ENCODE data around the gene CCDC78. TPM values are rescaled to one million over a fixed set of nuclear protein-coding genes. Genes with fewer than 3 reads are reported as not detected.

Gene CCDC78
- total RNA-seq, 1 experiment from 2014 or later = 3.5 TPM

DNA sequence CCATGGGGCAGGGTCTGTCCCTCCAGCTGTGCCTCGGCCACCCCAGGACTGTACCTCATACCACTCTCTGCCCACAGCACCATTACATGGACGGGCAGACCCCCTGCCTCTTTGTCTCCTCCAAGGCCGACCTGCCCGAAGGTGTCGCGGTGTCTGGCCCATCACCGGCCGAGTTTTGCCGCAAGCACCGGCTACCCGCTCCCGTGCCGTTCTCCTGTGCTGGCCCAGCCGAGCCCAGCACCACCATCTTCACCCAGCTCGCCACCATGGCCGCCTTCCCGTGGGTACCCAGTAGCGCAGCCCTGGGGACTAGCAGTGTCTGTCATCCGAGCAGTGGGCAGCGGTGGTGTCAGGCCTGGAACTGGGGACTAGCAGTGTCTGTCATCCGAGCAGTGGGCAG, 53.4 kb downstream of the CCDC78 start:
- no peaks in the 10 kb centered on the region for H3K4me1 Mint-ChIP-seq (ENCODE audit: low read depth, unreplicated experiment)
- Histone ChIP-seq H3K36me3 (ENCODE audit: control insufficient read depth, insufficient read depth, low read length) (peaks cover 5% of the 10 kb centered on the region), H3K4me3 (ENCODE audit: low read depth, low read length) (no peak overlapping the region), H3K9me3 (no peaks in the 10 kb centered on the region), H3K4me1 (no peaks in the 10 kb centered on the region; the same call in 1 of the 2 replicates), H3K27me3 (replicated peaks; ENCODE audit: control insufficient read depth, insufficient read depth, low read length) (no peaks in the 10 kb centered on the region)
- H3K9me3 Mint-ChIP-seq (ENCODE audit: unreplicated experiment) = no peaks in the 10 kb centered on the region
- no peak overlapping the region for H3K27ac Mint-ChIP-seq (ENCODE audit: unreplicated experiment)
- no peaks in the 10 kb centered on the region for H3K27me3 Mint-ChIP-seq (ENCODE audit: insufficient read depth, unreplicated experiment)
- H3K4me3 Mint-ChIP-seq (ENCODE audit: unreplicated experiment) = no peak overlapping the region
- DNase-seq = no peak
- ChIA-PET POLR2A (no interaction called here), CTCF (no interaction called here)
- TF ChIP-seq, protein P1, sequence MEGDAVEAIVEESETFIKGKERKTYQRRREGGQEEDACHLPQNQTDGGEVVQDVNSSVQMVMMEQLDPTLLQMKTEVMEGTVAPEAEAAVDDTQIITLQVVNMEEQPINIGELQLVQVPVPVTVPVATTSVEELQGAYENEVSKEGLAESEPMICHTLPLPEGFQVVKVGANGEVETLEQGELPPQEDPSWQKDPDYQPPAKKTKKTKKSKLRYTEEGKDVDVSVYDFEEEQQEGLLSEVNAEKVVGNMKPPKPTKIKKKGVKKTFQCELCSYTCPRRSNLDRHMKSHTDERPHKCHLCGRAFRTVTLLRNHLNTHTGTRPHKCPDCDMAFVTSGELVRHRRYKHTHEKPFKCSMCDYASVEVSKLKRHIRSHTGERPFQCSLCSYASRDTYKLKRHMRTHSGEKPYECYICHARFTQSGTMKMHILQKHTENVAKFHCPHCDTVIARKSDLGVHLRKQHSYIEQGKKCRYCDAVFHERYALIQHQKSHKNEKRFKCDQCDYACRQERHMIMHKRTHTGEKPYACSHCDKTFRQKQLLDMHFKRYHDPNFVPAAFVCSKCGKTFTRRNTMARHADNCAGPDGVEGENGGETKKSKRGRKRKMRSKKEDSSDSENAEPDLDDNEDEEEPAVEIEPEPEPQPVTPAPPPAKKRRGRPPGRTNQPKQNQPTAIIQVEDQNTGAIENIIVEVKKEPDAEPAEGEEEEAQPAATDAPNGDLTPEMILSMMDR (IDR thresholded peaks at IDR 0.05; ENCODE audit: insufficient read depth in 1 of 2, low read depth in 1 of 2, low read length in 1 of 2, severe bottlenecking in 1 of 2, unreplicated experiment in 1 of 2) = no peak
- BruUV-seq (replicated peaks) = no TSS peak
- intact Hi-C loops (cut with micrococcal nuclease; ENCODE audit: unreplicated experiment) = no loop called here
- H3K36me3 Mint-ChIP-seq (ENCODE audit: insufficient read depth, unreplicated experiment) = peaks cover 17% of the 10 kb centered on the region

Small RNA genes lying within 50 kb of the gene (microRNA-seq; reads per million reads assigned to microRNA genes)
- not detected for gene MIR662

Other genes starting within 250 kb of the CCDC78 start
- 85.3 and 87.9 TPM in 2 replicates for gene CAPN15, start 198.7 kb downstream of the CCDC78 start, total RNA-seq (2022)
- gene PRR35, start 166.0 kb downstream of the CCDC78 start, total RNA-seq (2022) = 0.14 TPM in 1 of 2 replicates, not detected in the other
- gene NHLRC4, start 159.4 kb downstream of the CCDC78 start, total RNA-seq (2022) = not detected in 2 replicates
- 45.3 and 45.8 TPM in 2 replicates for gene PIGQ, start 156.5 kb downstream of the CCDC78 start, total RNA-seq (2022)
- gene RAB40C, start 136.4 kb downstream of the CCDC78 start, total RNA-seq (2022) = 18.7 and 19.1 TPM in 2 replicates
- 0.39 and 0.54 TPM in 2 replicates for gene WFIKKN1, start 95.5 kb downstream of the CCDC78 start, total RNA-seq (2022)
- 67.1 and 67.4 TPM in 2 replicates for gene METTL26, start 90.1 kb downstream of the CCDC78 start, total RNA-seq (2022)
- 33.0 and 40.7 TPM in 2 replicates for gene MCRIP2, start 84.6 kb downstream of the CCDC78 start, total RNA-seq (2022)
- 57.8 and 60.9 TPM in 2 replicates for gene WDR90, start 77.1 kb downstream of the CCDC78 start, total RNA-seq (2022)
- 96.7 and 106 TPM in 2 replicates for gene RHOT2, start 58.3 kb downstream of the CCDC78 start, total RNA-seq (2022)
- 2.9 and 3.2 TPM in 2 replicates for gene RHBDL1, start 50.8 kb downstream of the CCDC78 start, total RNA-seq (2022)
- 77.8 and 86.6 TPM in 2 replicates for gene STUB1, start 46.0 kb downstream of the CCDC78 start, total RNA-seq (2022)
- 46.7 and 52.4 TPM in 2 replicates for gene JMJD8, start 42.1 kb downstream of the CCDC78 start, total RNA-seq (2022)
- gene WDR24, start 36.0 kb downstream of the CCDC78 start, total RNA-seq (2022) = 10.8 and 11.7 TPM in 2 replicates
- 5.9 and 10.5 TPM in 2 replicates for gene FBXL16, start 20.6 kb downstream of the CCDC78 start, total RNA-seq (2022)
- 20.0 and 23.4 TPM in 2 replicates for gene METRN, start 11.3 kb downstream of the CCDC78 start, total RNA-seq (2022)
- 39.7 and 42.6 TPM in 2 replicates for gene ANTKMT, start 5.3 kb downstream of the CCDC78 start, total RNA-seq (2022)
- 6.8 and 9.7 TPM in 2 replicates for gene HAGHL, start 663 bp upstream of the CCDC78 start, total RNA-seq (2022)
- gene CIAO3, start 14.6 kb upstream of the CCDC78 start, total RNA-seq (2022) = 42.9 and 44.5 TPM in 2 replicates
- gene MSLN, start 34.3 kb upstream of the CCDC78 start, total RNA-seq (2022) = 0.36 and 0.39 TPM in 2 replicates
- gene RPUSD1, start 61.9 kb upstream of the CCDC78 start, total RNA-seq (2022) = 42.2 and 44.0 TPM in 2 replicates
- 97.6 and 102 TPM in 2 replicates for gene CHTF18, start 62.2 kb upstream of the CCDC78 start, total RNA-seq (2022)
- gene GNG13, start 74.3 kb upstream of the CCDC78 start, total RNA-seq (2022) = not detected in 2 replicates
- gene LMF1, start 244.5 kb upstream of the CCDC78 start, total RNA-seq (2022) = 8.8 and 12.3 TPM in 2 replicates

Data from Caco-2 (cell line).